ENCODE measurements around the gene WNT7B.

GRCh38 chr22:45972889-45973253 lies 4.1 kb downstream of the WNT7B start:
- TF ChIP-seq ZNF274 (IDR thresholded peaks at IDR 0.05; ENCODE audit: low read depth, low read length) (no peak), YY1 (IDR thresholded peaks at IDR 0.05; ENCODE audit: insufficient read depth, insufficient read length) (no peak), SUZ12 (IDR thresholded peaks at IDR 0.05; ENCODE audit: extremely low read depth, insufficient read depth, insufficient read length) (no peak)

Measured in NT2/D1 (cell line).